ENCODE results near the gene IL32.

The IL32 gene

DNA sequence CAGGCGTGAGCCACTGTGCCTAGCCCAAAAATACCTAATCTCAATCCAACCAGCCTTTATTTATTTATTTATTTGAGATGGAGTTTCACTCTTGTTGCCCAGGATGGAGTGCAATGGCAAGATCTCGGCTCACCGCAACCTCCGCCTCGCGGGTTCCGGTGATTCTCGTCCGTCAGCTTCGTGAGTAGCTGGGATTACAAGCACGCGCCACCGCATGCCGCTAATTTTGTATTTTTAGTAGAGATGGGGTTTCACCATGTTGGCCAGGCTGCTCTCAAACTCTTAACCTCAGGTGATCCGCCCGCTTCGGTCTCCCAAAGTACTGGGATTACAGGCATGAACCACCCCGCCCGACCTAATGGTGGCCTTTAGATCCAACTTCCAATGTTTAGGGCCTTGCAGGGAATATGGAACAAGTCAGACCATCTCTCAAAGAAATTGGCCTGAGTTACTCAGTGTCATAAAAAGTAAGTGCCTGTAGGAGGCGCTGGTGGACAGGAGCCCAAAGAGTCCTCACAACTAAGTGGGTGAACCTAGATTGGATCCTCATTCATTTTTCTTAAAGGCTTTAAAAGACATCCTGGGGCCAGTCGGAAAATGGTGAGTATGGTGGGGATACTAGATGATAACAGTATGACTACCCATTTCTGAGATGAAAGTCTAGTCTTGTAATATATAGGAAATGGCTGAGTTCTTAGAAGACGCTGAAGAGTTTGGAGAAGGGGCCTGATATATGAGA, 29.0 kb downstream of the IL32 start:
- DNase-seq: no peak

DNA sequence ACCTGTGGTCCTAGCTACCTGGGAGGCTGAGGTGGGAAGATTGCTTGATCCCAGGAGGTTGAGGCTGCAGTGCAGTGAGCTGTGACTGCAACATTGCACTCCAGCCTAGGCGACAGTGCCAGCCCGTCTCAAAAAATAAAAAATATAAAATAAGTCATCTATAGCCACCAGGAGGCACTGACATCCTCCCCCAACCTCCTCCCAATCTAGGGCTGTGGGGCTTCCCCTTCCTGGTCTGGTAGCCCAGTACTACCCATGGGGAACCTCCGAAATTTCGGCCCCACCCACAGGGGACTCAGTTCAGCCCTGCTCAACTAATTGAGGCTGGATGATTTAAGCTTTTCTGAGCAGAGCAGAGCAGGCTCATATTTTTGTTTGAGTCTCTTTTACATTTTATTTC, 30.4 kb downstream of the IL32 start:
- DNase-seq: no peak

GRCh38 chr16:3096362-3096761, 30.9 kb downstream of the IL32 start:
- DNase-seq: no peak

DNA sequence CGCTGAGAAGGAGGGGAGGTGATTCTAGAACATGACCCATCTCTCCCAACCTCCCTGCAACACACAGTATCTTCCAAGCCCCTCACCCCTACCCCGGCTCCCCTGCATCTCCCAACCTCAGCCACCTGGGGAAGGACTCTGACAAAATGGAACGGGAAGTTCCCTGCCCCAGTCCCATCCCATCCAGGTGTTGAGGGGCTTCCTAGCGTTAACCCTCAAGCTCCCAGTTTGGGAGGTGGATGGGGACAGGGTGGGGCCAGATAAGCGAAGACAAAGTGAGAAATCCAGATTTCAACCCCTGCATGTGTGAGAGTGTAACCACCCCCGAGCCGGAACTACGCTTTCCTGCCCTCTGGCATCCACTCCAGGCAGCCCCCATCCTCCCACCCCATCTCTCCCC, 31.8 kb downstream of the IL32 start:
- DNase-seq: no peak

- no peak for DNase-seq
These were observed 33.3 kb downstream of the IL32 start, which contains the start of gene ZSCAN10 for GRCh38 chr16:3098459-3099394. Gene ZSCAN10 (minus strand): TSS chr16:3099294. CDS start chr16:3092937, 6,357 bp downstream.

- DNase-seq: no peak
These were observed 33.9 kb downstream of the IL32 start for GRCh38 chr16:3099395-3099731.

DNA sequence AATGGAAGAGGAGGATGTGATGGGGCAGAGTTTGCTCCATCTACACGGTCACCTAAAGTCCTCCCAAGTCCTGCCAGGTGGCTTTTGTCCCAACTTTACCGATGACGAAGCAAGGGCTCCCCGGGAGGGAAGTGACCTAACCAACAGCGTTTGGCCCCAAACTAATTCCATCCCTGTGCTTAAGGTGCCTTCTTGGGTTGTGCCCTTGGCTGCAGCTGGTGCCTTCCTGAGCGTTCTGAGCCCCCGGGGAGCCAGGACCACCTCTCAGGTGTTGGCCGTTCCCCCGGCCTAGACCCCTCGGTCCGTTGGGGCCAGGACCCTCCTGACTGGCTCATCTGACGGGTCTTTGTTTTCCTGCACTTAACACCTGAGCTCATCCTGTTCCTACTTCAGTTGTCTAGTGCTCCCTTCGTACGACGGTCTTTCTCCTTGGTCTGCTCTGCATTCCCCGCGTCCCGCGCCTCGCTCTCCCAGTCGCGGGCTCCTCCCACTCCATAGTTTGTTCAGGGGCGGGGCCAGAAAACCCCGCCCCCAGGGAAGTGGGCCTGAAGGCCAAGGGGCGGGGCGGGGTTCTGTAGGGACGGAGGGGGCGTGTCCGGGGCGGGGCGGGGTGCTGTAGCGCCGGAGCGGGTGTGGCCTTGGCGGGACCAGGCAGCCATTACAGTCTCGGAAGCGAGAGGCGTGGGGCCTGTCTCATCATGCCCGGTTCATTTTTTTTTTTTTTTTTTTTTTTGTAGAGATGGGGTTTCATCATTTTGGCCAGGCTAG, 34.5 kb downstream of the IL32 start:
- DNase-seq: peak; percentile 72

DNA sequence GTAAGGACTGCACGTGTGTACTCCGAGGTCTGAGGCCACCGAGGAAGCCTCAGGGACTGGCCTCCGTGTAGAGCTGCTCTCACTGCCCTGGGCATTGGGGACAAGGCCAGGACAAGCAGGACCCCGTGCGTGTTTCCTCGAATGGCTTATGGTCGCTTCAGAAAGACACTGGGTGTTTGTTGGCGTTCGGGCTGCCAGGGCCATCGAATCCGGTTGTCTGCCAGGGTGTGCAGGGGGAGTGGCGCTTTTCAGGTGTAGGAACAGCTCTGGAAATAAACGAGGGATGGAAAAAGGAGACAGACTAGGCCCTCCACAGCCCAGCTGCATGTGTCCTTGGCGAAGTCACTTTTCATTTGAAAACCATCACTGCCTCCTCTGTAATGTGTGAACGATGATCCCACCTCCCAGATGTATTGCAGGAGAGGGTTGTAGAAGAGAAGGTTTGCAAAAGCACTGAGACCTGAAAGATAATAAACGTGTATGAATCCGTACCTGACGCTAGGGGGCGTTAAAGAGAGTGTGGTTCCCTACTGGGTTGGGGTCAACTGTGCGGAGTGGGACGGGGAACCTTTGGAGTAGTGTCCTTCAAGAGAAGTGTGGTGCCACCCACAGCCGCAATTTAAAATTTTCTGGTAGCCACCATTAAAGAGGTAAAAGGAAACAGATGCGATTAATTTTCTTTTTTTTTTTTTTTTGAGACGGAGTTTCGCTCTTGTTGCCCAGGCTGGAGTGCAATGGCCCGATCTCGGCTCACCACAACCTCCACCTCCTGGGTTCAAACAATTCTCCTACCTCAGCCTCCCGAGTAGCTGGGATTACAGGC, 35.8 kb downstream of the IL32 start:
- no peak for DNase-seq

DNA sequence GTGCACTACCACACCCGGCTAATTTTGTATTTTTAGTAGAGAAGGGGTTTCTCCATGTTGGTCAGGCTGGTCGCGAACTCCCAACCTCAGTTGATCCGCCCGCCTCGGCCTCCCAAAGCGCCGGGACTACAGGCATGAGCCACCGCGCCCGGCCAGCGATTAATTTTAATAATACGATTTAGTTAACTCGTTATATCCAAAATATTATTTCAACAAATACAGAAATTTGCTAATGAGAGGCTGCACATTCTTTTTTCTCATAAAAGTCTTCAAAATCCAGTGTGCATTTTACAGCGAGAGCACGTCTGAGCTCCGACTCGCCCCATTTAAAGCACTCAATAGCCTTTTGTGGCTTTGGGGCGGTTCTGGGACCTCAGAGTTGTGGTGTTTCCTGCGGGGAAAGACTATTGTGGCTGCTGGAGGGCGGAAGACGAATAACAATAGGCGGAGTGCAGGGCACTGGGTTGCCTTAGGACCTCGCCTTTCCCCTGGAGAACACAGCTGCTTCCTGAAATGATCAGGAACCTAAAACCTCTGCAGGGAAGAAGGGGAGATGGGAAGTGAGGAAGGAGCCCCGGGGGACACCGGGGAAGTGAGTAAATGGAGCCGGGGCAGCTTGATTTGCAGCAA, 36.5 kb downstream of the IL32 start:
- DNase-seq: no peak

GRCh38 chr16:3106205-3106928, 40.9 kb downstream of the IL32 start:
- peak; percentile 90 for DNase-seq

- no peak for DNase-seq
These were observed 46.8 kb downstream of the IL32 start, which contains the start of gene ZNF205 for GRCh38 chr16:3112058-3112880. Gene ZNF205 (plus strand): TSS chr16:3112586. CDS start chr16:3113431, 845 bp downstream.

GRCh38 chr16:3112881-3113574, 47.6 kb downstream of the IL32 start:
- no peak for DNase-seq

- DNase-seq: no peak
These were observed 48.5 kb downstream of the IL32 start for GRCh38 chr16:3113765-3114479.

GRCh38 chr16:3115003-3115402, 49.6 kb downstream of the IL32 start:
- no peak for DNase-seq

GRCh38 chr16:3115561-3115960, 50.1 kb downstream of the IL32 start:
- DNase-seq: no peak

DNA sequence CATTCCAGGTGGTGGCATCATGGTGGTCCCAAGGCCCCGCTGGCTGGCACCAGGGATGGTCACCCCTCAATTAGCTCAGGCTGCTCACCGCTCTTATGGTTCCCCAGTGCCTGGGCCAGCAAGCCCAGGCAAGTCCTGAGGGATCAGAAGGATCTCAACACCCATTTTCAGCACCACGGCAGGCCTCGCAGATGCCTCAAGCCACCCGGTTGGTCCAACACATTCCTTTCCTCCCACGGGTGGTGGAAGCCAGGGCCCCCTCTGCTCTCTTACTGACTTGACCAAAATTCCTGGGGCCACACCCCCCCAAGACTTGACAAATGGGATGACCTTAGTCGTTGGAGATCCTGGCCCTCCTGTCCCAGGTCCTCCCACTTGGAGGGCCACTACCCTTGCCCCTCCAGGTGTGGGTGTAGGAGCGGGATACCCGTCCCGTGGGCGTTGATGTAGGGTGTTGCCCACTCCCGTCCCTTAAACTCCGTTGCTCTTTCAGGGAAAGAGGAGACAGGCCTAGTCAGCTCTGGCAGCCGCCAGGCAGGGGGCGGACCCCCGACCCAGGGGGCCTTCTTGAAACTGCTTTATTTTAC, 52.9 kb downstream of the IL32 start:
- no peak for DNase-seq

DNA sequence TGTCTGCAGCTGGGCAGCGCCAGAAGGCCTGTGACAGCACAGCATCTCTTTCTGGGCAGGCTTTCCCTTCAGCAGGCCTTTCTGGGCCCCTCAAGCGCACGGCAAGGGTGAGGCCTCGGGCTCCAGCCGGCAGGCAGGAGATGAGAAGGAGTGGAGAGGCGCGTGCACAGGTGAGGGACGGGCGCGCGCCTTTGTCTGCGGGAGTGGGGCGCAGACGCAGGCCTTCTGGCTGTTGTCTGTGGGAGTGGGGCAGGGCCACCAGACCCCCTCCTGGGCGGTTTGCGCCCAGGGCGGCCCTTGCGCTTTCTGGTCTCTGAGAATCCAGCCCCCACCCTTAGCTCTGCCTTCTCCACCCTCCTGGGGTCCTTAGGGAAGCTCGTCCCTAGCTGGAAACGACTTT, 53.4 kb downstream of the IL32 start:
- DNase-seq: no peak
